Superior temporal gyrus (tissue), 1 donor: ENCODE data around the gene RNASE8.
A peak's percentile ranks its signal among the peaks of the same experiment; 100 is the strongest.

Experiments
- DNase-seq: peaks from one replicate; pipeline ENCODE4 v3.0.0-alpha.2; 2016; ENCODE audit errors: extremely low spot score

The RNASE8 gene

DNA sequence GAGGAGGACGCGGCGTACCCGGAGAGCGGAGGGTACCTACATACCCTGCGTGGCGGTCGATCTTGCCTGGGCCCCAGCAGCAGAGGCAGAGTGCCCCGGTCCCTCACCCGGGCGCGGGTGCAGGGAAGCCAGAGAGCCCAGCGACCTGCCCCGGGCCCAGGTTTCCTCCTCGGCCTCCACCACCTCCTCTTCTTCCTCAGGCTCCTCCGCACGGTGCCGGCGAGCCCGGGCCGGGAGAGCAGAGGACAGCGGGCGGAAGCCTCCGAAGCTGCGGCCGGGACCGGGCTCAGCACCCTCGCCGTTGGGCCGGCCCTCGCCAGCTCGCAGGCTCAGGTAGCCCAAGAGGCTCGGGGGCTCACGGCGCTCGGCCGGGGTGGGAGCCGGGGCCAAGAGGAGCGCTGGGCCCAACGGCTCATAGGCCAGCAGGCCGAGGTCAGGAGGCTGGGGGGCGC lies 34.2 kb downstream of the RNASE8 start:
- DNase-seq = no peak

DNA sequence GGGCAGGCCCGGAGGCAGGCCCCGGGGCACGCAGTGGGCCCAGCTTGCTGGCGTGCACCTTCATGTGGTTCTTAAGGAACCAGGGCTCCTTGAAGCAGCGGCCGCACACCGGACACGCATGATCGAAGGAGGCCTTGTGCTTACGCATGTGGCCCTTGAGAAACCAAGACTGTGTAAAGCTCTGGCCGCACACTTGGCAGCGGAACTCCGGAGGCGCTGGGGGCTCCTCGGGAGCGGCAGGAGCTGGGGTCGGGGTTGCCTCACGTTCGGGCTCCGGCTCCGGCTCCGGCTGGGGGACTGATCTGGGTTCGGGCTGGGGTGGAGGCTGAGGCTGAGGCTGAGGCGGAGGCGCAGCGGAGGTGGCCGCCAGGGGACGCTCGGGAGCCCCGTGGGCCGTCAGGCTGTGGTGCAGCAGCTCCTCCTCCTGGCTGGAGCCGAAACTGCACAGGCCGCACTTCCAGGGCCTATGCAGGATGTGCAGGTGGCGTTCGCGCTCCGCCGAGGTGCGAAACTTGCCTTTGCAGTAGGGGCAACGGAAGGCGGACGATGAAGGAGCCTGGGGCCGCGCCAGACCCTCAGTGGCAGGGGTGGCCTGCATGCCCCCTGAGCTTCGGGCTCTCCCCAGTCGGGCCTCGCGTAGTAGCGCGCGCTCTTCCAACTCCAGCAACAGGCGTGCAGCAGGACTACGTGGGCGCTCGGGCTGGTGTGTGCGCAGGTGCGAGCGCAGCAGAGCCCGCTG lies 34.8 kb downstream of the RNASE8 start:
- DNase-seq = peak; percentile 76

DNA sequence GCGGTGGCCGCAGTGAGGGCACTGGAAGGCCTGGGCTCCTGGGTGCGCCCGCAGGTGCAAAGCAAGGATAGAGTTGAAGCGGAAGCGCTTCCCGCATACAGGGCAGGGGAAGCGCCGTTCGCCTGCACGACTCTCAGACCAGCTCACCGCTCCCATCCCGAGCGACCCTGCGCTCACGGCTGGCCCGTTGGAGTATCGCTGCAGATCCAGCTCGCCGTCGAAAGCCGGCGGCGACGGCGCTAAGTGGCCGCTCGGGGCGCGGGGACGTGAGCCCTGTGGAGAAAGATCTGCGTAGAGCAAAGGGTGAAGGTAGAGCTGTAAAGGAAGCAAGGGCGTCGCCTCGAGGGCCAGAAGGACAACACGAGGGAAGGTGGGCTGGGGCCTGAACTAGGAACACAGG lies 35.4 kb downstream of the RNASE8 start:
- no peak for DNase-seq

DNA sequence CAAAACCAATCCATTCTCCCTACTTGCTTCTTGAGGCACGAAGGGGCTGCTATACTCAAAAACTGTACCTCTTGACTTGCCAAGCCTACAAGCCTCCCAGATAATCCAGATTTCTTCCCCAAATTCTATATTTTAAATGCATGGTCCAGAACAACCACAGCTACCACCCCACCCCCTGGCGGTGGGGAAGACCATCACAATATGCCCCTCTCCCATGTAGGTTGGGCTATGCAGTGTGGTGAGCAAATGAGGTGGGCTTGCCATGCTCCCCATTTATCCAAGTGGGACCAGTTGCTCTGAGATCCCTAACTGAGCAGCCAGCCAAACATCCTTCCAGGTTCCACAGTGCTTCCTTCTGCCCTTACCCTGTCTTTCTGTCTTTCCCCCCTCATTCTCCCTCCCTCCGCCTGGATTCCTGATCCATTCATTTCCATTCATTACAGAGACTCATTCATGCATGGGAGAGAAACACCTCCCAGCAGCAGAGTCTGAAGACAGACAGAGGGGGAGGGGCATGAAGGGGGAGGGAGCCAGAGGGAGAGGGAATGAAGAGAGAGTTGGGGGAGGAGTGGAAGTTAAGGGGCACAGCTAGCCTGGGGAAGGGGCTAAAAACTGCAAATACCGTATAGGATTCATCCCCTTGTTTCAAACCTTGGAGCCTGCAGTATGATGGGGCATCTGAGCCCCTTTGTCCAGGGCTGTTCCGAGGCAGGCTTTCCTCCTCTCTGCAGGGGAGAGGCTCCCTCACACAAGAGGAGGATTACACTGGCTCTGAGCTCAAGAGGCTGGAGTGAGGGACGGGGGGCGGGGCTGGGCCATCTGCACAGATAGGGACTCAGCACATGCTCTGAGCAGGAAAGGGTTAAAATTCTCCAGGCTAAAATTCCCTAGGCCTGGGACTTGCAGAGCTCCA lies 36.4 kb downstream of the RNASE8 start:
- DNase-seq = no peak

DNA sequence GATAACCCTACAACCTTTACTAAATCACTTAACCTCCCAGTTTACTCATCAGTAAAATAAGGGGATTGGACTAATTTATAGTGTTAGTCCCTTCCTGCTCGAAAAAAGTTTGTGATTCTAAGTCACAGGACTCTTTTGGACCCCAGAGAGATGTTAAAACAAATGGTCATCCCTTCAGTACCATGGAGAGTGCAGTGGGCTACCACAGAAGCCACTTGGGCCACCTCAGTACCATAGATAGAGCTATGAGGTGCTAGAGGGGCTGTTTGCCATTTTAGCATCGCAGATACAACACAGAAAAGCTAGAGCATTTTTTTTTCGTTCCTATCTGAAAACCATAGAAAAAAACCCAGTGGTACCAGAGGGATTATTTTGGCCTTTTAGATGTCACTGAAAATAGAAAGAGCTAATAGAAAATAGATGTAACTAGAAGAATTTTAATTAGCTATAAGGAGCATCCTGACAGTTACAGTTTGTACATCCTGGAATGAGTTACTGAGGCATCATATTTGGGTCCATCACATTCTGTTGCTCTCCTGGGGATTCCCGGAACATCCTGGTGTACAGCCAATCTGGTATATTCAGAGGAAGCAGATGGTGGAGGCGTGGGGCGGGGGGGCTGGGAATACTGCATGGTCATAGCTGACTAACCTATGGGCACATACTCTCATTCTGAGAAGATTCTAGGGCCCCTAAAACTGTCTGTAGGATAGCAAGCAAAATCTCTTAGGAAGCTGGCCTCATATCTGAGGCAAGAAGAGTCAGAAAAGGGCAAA lies 38.0 kb downstream of the RNASE8 start:
- peak; percentile 35 for DNase-seq

DNA sequence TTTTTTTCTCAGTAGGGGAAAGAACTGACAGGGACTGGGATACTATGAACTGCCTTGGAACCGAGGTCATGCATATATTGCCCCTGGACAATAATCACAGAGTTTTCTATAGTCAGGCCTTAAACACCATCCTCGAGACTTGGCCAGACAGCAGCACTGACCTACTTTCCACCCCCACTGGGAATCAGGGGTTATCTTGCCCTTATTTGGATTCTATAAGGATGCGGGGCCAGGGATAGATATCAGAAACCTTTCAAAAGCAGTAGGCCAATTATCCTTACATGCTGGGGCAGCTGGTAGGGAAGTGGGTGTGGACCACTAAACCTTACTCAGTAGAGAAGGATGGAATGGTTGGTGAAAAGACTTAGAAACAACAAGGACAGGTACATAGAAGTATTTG lies 38.8 kb downstream of the RNASE8 start:
- DNase-seq = no peak

DNA sequence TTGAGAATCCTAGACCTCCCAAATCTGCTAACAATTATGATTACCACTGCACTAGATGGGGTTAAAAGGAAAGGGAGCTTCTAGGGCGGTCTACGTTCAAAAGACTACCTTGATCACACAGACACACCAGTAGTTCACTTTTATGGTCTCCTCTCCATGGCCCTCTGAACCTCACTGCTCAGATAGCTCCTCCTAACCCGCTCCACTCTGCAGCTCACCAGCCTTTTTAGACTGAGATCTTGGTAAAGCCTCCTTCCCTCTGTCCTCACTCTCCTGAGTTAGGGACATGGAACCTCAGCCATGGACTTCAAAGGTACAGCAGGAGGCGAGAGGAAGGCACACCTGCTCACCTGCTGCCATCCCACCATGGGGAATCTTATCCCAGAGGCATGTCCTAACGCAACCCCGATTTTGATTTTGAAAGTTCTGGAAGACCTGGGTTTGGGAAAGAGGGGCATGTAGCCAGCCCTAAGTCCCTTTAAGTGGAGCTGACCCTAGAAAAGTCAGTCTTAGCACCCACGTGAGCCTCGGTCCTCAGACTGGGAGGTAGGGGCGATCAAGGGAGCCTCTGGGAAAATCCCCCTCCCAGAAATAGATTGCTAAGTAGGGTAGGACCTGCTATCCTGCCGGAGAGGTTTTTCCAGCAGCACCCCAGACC lies 39.5 kb downstream of the RNASE8 start:
- DNase-seq = peak; percentile 46

DNA sequence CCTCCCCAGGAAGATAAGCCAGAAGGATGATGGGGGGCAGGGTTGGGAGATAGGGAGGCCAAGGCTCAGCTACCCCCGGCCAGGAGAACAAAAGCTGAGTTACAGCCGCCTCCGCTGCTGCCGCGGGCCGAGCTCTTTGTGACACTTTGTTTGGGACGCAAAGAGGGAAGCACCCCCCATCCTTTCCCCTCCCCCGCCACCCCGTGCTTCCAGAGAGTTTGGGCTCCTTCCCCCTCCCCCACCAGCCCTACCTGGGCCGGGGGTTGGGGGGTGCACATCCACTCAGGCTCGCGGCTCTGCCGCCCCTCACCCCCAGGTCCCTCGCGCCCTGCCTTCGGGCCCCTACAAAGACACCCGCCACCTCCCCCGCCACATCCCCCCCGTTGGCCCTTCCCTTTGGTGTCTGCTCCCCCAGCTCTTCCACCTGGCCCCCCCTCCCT lies 40.0 kb downstream of the RNASE8 start:
- DNase-seq = no peak

DNA sequence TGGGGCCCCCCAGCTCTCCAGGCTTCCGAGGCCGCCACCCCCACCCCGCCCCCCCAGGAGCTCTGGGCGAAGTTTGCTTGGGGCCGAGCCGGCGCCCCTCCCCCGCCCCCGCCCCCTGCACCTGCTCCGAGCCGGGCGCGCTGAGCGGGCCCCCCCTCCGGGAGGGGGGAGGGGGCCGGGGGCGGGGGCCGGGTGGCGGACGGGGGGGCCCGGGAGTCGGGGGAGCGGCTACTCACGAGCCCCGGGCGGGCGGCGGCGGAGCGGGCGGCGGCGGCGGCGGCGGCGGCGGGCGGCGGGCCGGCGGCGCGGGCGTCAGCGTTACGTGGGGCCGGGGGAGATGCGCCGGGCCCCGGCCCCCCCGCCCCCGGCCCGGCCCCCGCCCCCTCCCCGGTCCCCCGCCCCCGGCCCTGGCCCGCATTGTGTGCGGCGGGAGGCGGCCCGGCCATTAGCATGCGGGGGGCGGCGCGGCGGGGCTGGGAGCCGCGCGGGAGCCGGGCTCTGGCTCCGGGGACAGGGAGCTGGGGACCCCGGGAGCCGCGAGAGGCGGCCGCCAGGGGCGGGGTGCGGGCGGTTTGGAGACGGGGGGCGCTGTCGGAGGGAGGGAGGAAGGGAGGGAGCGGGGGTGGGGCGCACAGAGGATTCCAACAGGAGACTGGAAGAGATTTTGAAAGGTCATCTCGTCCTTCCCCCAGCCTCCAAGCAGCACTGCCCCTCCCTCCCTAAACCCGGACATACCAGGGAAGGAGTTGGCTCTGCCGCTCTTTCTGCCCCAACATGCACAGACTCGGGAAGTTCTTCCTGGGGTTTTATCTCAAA lies 40.7 kb downstream of the RNASE8 start, which contains the start of gene ZNF219:
Gene ZNF219, minus strand, starts transcription at position 580 of the 816 bp plus-strand sequence. CDS start 5,064 bp downstream, outside the sequence.
- no peak for DNase-seq

DNA sequence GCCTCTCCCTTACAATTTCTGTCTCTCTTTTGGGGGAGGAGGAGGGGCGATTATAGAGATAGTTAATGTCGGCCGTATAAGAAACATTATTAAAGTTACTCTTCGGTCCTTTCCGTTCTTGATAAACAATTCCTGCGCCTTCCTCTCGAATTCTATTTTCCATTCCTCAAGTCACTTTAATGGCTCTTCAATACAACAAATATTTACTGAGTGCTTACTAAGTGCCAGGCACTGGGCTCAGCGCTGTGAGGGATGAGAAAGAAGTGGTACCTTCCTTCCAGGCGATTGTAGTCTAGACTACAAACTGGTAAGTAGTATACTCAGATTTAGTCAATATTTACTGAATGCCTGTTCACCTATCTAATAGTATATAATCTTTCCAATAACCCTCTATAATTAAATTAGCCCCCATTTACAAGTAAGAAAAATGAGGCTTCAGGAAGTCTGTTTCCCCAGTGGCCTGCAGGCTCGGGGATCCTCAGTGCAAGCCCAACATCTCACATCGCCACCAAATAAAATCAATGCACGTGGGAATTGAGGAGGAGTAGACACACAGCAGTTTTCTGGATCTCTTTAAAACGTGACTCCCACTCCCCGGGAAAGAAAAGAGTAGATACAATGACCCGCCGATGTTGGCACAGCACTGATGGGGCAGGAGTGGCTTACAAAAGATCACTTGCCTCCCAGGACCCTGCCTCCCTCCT lies 41.4 kb downstream of the RNASE8 start:
- peak; percentile 59 for DNase-seq

DNA sequence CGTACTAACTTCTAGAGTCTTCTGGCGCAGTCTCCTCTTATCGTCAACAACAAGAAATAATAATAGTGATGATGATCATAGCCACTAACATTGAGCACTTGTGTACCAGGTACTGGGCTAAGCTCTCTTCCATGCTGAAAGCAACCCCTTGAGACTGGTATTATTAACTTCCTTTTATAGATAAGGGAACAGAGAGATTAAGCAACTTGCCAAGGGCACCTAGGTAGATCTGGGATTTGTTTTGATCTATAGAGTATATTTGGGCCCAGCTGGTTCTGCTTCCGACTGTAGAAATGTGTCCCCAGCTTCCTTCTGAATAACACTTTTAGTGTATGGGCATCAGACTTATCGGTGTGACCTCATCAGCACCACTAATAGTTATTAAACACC lies 42.0 kb downstream of the RNASE8 start:
- DNase-seq = no peak

DNA sequence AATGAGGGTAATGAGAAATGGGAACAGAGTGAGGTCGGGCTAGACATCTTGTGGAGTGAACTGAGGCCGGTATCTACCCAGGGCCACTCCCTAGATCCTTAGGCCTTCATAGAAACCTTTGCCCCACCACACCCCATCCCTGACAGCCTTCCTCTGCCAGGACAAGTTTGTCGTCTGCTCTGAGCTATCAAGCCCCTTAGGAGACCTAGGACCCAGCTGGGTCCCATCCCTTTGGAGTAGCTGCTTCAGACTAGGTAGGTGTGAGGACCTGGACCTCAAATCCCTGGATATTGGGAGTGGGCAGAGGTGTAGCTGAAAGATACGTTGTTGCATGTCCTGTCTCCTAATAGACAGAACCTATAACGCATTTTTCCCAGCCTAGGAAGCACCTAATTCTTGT lies 43.3 kb downstream of the RNASE8 start, which contains the start of gene TMEM253:
Gene TMEM253, plus strand, starts transcription at position 136 of the 400 bp plus-strand sequence. CDS start 278 bp downstream, outside the sequence.
- no peak for DNase-seq

DNA sequence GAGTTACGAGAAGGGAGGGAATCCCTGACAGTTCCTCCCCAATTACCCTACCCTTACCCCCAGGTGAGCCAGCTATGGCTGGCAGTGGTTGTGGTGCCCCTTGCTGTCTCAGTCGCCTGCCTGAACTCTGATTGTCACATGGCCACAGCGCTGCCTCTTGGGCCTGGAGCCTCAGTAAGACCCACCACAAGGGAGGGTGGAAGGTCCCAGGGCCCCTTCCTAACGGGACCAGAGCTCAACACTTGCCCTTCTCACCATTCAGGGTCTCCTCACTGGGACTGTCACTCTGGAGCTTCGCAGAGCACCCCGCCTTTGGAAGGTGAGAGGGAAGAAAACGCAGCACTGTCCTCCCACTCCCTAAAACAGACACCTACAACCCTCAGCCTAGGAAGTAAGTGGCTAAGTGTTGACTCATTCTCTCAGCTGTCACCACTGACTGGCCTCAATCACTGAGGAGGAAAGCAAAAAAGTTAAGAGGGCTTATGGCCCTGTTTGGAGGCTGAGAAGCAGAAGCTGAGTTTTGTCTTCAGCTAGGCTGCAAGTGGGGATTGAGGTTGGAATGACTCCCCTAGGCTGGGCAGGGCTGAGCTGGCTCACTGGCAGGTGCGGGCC lies 44.3 kb downstream of the RNASE8 start:
- no peak for DNase-seq

DNA sequence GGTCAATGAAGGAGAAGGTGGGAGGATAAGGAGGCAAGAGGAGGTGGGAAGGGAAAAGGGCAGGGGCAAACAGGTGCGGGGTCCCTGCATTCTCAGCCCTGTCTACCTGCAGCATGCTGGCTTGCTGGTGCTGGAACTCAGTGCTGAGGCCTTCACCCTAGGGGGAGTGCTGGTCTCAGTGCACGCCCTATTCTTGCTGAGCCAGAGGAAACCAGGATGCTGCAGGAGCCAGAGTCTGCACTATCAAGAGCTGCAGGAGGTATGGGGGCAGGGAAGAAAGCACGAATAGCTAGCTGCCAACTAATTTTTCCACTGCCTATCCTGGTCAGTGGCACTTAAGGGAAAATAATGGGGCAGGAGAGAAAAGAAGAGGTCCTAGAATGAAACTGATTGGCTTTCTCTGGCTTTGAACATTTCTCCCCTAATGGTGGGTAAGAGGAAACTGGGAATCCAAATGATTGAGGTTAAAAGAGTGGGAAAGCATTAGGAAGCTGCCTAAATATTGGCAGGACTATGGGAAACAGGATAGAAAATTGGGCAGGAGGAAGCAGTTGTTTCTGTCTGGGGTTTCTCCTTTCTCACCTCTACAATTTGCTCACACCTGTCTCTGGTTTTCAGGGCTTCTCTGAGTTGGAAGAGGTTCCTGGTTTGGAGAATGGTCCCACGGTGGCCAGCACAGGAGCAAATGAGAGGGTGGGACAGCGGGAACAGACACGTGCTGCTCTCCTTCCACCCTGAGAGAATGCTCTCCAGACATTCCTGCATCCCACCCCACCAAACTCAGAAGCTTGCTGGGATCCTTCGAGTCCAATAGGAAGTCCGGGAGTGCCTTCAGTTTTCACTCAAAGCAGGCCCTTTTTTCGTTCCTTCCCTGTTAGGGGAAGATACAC lies 45.1 kb downstream of the RNASE8 start:
- DNase-seq = no peak

DNA sequence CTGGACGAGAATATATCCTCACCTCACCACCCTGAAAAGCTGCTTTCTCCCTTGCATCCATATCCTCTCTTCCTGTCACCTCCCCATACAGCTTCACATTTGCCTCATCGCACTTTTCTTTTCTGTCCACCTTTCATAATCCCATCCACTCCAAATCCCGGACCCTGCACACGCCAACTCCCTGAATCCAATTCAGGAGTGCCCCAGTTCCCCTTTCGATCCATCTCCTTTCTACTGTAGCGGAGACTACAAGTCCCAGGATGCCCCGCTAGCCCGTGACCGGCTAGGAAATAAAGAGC lies 45.7 kb downstream of the RNASE8 start:
- DNase-seq = no peak

DNA sequence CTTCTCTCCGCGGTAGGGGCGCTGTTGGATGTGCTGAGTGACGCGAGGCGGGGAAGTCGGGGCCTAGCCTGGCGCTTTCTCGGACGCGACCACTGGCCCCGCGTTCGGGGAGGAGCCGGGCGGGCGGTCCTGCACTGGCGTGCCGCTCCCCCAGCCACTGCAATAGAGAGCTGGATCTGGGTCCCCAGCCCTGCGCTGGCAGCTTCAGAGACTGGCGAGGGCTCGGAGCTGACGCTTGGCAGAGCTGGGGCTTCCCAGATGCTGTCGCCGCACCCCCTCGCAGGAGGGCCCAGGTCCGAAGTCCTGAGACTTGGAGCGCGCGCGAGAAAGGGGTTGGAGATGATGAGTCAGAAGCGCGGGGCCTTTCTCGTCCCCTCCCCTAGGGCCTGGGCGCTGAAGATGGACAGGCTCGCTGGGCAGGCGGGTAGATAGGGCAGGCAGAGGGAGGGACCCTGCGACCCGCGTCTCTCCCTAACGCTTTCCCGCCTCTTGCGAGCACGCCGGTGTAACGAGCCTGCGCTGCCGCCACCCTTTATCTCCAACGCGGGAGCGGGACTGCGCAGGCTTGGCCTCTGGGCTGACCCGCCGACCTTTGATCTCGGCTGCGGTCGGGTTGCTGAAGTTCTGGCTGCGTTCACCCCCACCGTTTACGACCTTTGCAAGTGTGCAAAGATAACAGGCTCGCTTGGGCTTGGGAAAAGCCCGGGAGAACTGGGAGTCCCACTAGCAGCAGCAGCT lies 46.3 kb downstream of the RNASE8 start:
- peak; percentile 99 for DNase-seq

DNA sequence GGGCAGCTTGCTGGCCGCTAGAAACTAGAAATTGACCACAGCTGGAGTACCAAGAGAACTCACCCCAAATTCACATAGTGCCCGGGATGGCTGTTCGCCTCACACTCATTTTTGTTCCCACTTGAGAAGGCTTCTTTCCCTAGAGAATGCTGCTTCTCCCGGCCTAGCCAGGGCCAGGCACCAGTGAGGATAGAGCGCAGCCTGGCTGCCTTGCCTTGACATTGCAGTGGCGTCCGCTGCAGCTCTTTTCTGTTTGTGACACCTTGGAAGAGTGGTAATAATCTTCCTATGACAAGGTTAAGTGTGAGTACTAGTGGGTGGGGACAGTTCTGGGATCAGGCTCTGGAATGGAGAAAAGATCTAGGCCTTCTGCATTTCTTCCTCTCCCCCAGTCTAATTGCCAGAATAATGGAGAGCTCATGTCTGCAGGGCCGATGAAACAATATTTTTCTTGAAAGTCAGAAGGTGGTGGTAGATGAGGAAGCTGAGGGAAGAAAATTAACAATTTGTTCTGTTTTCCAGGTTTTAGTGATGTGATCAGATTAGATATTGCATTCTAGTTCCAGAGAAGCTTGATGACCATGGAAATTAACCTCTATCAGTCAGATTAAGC lies 46.9 kb downstream of the RNASE8 start:
- DNase-seq = peak; percentile 92
